ENCODE data around the gene SIX5.

Gene SIX5

GRCh38 chr19:45772912-45773311 lies 3.9 kb upstream of the SIX5 start:
- no peak for DNase-seq

- no peak for DNase-seq
These were observed 3.2 kb upstream of the SIX5 start for GRCh38 chr19:45772130-45772840.

GRCh38 chr19:45771311-45771933 lies 2.4 kb upstream of the SIX5 start:
- DNase-seq = no peak

GRCh38 chr19:45770192-45771101 lies 1.4 kb upstream of the SIX5 start:
- DNase-seq = peak; percentile 88

GRCh38 chr19:45769821-45770191 lies 754 bp upstream of the SIX5 start:
- DNase-seq = no peak

GRCh38 chr19:45768655-45768983 lies 433 bp downstream of the SIX5 start:
- no peak for DNase-seq

- DNase-seq = no peak
These were observed 984 bp downstream of the SIX5 start for GRCh38 chr19:45767881-45768654.

- DNase-seq = peak; percentile 9
These were observed 1.6 kb downstream of the SIX5 start for GRCh38 chr19:45767410-45767880.

- no peak for DNase-seq
These were observed 2.1 kb downstream of the SIX5 start for GRCh38 chr19:45766869-45767346.

- no peak for DNase-seq
These were observed 2.7 kb downstream of the SIX5 start for GRCh38 chr19:45766296-45766868.

- DNase-seq = no peak
These were observed 3.3 kb downstream of the SIX5 start for GRCh38 chr19:45765702-45766295.

- DNase-seq = no peak
These were observed 3.9 kb downstream of the SIX5 start for GRCh38 chr19:45764945-45765701.

- DNase-seq = no peak
These were observed 4.6 kb downstream of the SIX5 start for GRCh38 chr19:45764475-45764874.

GRCh38 chr19:45763691-45764294 lies 5.3 kb downstream of the SIX5 start:
- DNase-seq = no peak

- no peak for DNase-seq
These were observed 6.0 kb downstream of the SIX5 start for GRCh38 chr19:45762870-45763631.

- no peak for DNase-seq
These were observed 7.3 kb downstream of the SIX5 start for GRCh38 chr19:45761714-45762113.

- no peak for DNase-seq
These were observed 10.1 kb downstream of the SIX5 start for GRCh38 chr19:45758921-45759320.

GRCh38 chr19:45757695-45758094 lies 11.4 kb downstream of the SIX5 start:
- DNase-seq = no peak

GRCh38 chr19:45754323-45754722 lies 14.7 kb downstream of the SIX5 start:
- no peak for DNase-seq

- DNase-seq = no peak
These were observed 15.5 kb downstream of the SIX5 start for GRCh38 chr19:45753548-45753947.
